SJCRH30 (cell line): ENCODE results near the gene TRPV5. TPM values are rescaled to one million over a fixed set of nuclear protein-coding genes. Genes with fewer than 3 reads are reported as not detected.

Experiments
- DNase-seq, 2 experiments: peaks; one replicate each; pipeline ENCODE4 v3.0.0-alpha.2; 2015 to 2020
- H3K27ac ChIP-seq: fragments of 250-450 bp; sonication (Bioruptor Pico); 2 replicates; pipeline ENCODE4 v1.5.1; 2020; ENCODE audit warnings: mild to moderate bottlenecking, moderate library complexity
- H3K27me3 ChIP-seq: fragments of 250-450 bp; sonication (Bioruptor Pico); 2 replicates; pipeline ENCODE4 v1.5.1; 2020; ENCODE audit warnings: mild to moderate bottlenecking, moderate library complexity
- H3K36me3 ChIP-seq: fragments of 250-450 bp; sonication (Bioruptor Pico); 2 replicates; pipeline ENCODE4 v1.5.1; 2020; ENCODE audit warnings: mild to moderate bottlenecking, moderate library complexity
- H3K4me1 ChIP-seq: fragments of 250-450 bp; sonication (Bioruptor Pico); 2 replicates; pipeline ENCODE4 v1.5.1; 2020; ENCODE audit warnings: mild to moderate bottlenecking, moderate library complexity
- H3K4me3 ChIP-seq: fragments of 250-450 bp; sonication (Bioruptor Pico); 2 replicates; pipeline ENCODE4 v1.5.1; 2020; ENCODE audit warnings: mild to moderate bottlenecking, moderate library complexity
- H3K9me3 ChIP-seq: fragments of 250-450 bp; sonication (Bioruptor Pico); replicated peaks from 2 replicates; pipeline ENCODE4 v1.5.1; 2020; ENCODE audit warnings: mild to moderate bottlenecking, moderate library complexity
- total RNA-seq: library from RNA; depleted of rRNA; stranded (reverse); fragments of >200 nt; shearing (Covaris generic); gene quantifications from 2 replicates; pipeline ENCODE4 v1.2.3, GENCODE V29; 2014

TRPV5 gene
- total RNA-seq, 1 experiment from 2014 or later = not detected

- Histone ChIP-seq H3K27ac (no peak overlapping the region), H3K27me3 (peaks cover 3% of the 10 kb centered on the region; the same call in 1 of the 2 replicates), H3K4me1 (no peaks in the 10 kb centered on the region), H3K4me3 (no peak overlapping the region), H3K9me3 (no peaks in the 10 kb centered on the region), H3K36me3 (no peaks in the 10 kb centered on the region)
- DNase-seq = no peak
Observed at GRCh38 chr7:142894112-142894984, 39.2 kb downstream of the TRPV5 start.

DNA sequence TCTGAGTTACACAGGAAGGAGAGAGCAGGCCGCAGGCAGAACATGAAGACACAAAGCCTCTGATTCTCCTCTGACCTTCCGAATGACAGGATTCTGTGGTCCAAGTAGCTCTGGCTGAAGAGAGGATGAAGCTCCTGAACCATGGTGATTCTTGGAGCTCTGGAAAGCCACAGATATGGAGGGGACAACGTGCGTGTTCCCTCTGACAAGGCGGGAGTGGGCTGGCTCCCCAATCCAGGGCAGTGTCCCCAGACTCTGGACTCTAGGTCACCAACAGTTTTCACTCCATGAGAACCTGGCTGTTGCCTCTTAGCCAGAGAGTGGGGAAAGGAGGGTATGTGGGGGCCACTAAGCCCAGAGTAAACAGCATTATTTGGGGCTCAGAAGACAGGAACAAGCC is 40.6 kb downstream of the TRPV5 start:
- DNase-seq = no peak
- Histone ChIP-seq H3K27me3 (peaks cover 3% of the 10 kb centered on the region; the same call in 1 of the 2 replicates), H3K9me3 (no peaks in the 10 kb centered on the region), H3K27ac (no peak overlapping the region), H3K4me3 (no peak overlapping the region), H3K4me1 (no peaks in the 10 kb centered on the region), H3K36me3 (no peaks in the 10 kb centered on the region)

GRCh38 chr7:142891490-142892082 is 42.0 kb downstream of the TRPV5 start:
- Histone ChIP-seq H3K27me3 (peaks cover 3% of the 10 kb centered on the region; the same call in 1 of the 2 replicates), H3K4me1 (no peaks in the 10 kb centered on the region), H3K36me3 (no peaks in the 10 kb centered on the region), H3K9me3 (no peaks in the 10 kb centered on the region), H3K4me3 (no peak overlapping the region), H3K27ac (no peak overlapping the region)
- no peak for DNase-seq

DNA sequence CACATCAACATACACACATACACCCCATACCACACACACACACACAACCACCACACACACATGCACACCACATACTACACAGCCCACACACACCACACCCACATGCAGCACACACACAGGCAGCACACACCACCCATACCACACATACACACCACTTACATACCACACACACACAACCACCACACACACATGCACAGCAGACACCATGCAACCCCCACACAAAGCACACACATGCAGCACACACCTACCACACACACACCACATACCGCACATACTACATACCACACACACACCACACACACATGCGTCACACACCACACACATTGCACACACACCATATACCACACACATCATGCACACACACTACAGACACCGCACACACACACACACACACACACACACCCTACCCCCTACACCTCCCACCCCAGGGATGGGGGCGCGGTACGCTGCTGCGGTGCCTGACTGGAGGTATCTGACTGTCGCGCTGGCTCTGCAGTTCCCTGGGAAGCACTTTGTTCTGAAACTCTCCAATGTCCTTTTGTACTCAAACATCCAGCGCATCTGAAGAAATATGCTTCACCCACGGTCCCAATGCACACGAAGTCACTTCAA is 42.6 kb downstream of the TRPV5 start:
- Histone ChIP-seq H3K4me1 (no peaks in the 10 kb centered on the region), H3K9me3 (no peaks in the 10 kb centered on the region), H3K36me3 (no peaks in the 10 kb centered on the region), H3K4me3 (no peak overlapping the region), H3K27ac (no peak overlapping the region), H3K27me3 (no peaks in the 10 kb centered on the region; the same call in 1 of the 2 replicates)
- no peak for DNase-seq

- H3K27ac ChIP-seq = no peak overlapping the region
- no peaks in the 10 kb centered on the region for H3K9me3 ChIP-seq
- no peak for DNase-seq
- no peak overlapping the region for H3K4me3 ChIP-seq
- H3K36me3 ChIP-seq = no peaks in the 10 kb centered on the region
- no peaks in the 10 kb centered on the region; the same call in 1 of the 2 replicates for H3K27me3 ChIP-seq
- no peaks in the 10 kb centered on the region for H3K4me1 ChIP-seq
Observed at GRCh38 chr7:142889816-142890215, 43.7 kb downstream of the TRPV5 start.

GRCh38 chr7:142887282-142888015 is 46.1 kb downstream of the TRPV5 start:
- DNase-seq = no peak

DNA sequence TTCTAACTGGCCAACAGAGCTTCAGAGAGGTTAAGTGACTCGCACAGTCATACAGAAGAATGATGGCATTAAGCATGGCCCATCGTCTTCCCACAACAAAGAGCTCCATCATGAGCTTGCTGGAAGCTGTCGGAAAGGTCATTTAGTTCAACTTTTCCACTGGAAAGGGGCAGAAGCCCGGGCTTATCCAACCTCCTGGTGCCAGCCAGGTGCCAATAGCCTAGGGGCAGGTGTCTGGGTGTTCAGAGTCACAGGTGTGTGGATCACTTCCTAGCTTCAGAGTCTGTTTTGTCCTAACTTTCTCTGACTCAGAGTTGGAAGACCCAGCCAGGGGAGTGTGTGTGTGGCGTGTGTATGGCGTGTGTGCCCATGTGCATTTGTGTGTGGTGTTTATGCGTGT is 46.7 kb downstream of the TRPV5 start:
- no peak for DNase-seq
- Histone ChIP-seq H3K4me3 (no peak overlapping the region), H3K4me1 (no peaks in the 10 kb centered on the region), H3K27ac (no peak overlapping the region), H3K36me3 (no peaks in the 10 kb centered on the region), H3K9me3 (no peaks in the 10 kb centered on the region), H3K27me3 (peaks cover 9% of the 10 kb centered on the region; the same call in 1 of the 2 replicates)

More at GRCh38 chr7:142887282-142888015, 46.1 kb downstream of the TRPV5 start:
- Histone ChIP-seq H3K4me3 (no peak overlapping the region), H3K27me3 (peaks cover 5% of the 10 kb centered on the region; the same call in 1 of the 2 replicates), H3K27ac (no peak overlapping the region), H3K36me3 (no peaks in the 10 kb centered on the region), H3K4me1 (no peaks in the 10 kb centered on the region), H3K9me3 (no peaks in the 10 kb centered on the region)

GRCh38 chr7:142885311-142886230 is 48.0 kb downstream of the TRPV5 start, which contains the start of gene TRPV6:
Gene TRPV6 (minus strand): TSS chr7:142885745.
- Histone ChIP-seq H3K4me3 (no peak within 1 kb of the TSS), H3K9me3 (no peaks in the 10 kb centered on the region), H3K4me1 (no peaks in the 10 kb centered on the region), H3K27me3 (peaks cover 12% of the 10 kb centered on the region; the same call in 1 of the 2 replicates), H3K27ac (no peak within 1 kb of the TSS), H3K36me3 (no peaks in the 10 kb centered on the region)
- DNase-seq = no peak

GRCh38 chr7:142884286-142884640 is 49.3 kb downstream of the TRPV5 start:
- Histone ChIP-seq H3K4me3 (no peak overlapping the region), H3K27ac (no peak overlapping the region), H3K36me3 (no peaks in the 10 kb centered on the region), H3K27me3 (peaks cover 19% of the 10 kb centered on the region; the same call in 1 of the 2 replicates), H3K4me1 (no peaks in the 10 kb centered on the region), H3K9me3 (no peaks in the 10 kb centered on the region)
- DNase-seq = no peak

GRCh38 chr7:142883571-142884285 is 49.8 kb downstream of the TRPV5 start:
- no peaks in the 10 kb centered on the region for H3K9me3 ChIP-seq
- H3K27me3 ChIP-seq = peaks cover 24% of the 10 kb centered on the region
- no peak overlapping the region for H3K27ac ChIP-seq
- H3K4me1 ChIP-seq = no peaks in the 10 kb centered on the region
- no peaks in the 10 kb centered on the region for H3K36me3 ChIP-seq
- no peak overlapping the region for H3K4me3 ChIP-seq
- no peak for DNase-seq

DNA sequence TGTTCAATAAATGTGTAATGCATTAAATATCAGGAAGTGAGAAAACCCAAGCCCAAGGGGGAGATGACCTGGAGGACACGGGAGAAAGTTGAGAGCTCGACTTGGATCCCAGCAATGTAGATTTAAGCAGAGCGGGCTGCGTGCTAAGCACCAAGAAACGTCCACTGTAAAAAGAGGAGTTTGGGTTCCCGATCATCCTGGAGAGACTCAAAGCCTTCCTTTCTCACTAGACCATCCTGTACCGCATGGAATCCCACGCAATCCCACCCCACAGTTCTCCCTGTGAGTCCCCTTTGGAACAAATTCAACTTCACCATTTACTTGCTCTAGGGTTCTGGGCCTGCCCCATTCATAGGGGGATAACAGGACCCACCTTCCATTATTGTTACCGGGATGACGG is 50.4 kb downstream of the TRPV5 start:
- no peak for DNase-seq
- Histone ChIP-seq H3K4me1 (no peaks in the 10 kb centered on the region), H3K27me3 (peaks cover 30% of the 10 kb centered on the region), H3K27ac (no peak overlapping the region), H3K4me3 (no peak overlapping the region), H3K36me3 (no peaks in the 10 kb centered on the region), H3K9me3 (no peaks in the 10 kb centered on the region)

- Histone ChIP-seq H3K4me3 (no peak overlapping the region), H3K9me3 (no peaks in the 10 kb centered on the region), H3K27ac (no peak overlapping the region), H3K27me3 (peaks cover 30% of the 10 kb centered on the region), H3K36me3 (no peaks in the 10 kb centered on the region), H3K4me1 (no peaks in the 10 kb centered on the region)
- DNase-seq = no peak
Observed at GRCh38 chr7:142882338-142882678, 51.2 kb downstream of the TRPV5 start.

GRCh38 chr7:142881586-142882337 is 51.8 kb downstream of the TRPV5 start:
- Histone ChIP-seq H3K4me1 (no peaks in the 10 kb centered on the region), H3K36me3 (no peaks in the 10 kb centered on the region), H3K9me3 (no peaks in the 10 kb centered on the region), H3K27ac (no peak overlapping the region), H3K27me3 (peaks cover 30% of the 10 kb centered on the region), H3K4me3 (no peak overlapping the region)
- DNase-seq = no peak
